22Rv1 (cell line): ENCODE measurements around the gene IL17RB.
A peak's percentile ranks its signal among the peaks of the same experiment; 100 is the strongest.

Source experiments
- H3K27ac ChIP-seq: fragments of 450-650 bp; 2 replicates; pipeline ENCODE4 v1.5.1; 2017
- CTCF ChIP-seq: fragments of 450-650 bp; IDR thresholded peaks from 2 replicates; pipeline ENCODE4 v1.5.1; 2017; ENCODE audit warnings: mild to moderate bottlenecking
- ZFX ChIP-seq: fragments of 450-650 bp; IDR thresholded peaks from 2 replicates; pipeline ENCODE4 v1.6.1; 2017; ENCODE audit warnings: antibody characterized with exemption, borderline replicate concordance

IL17RB gene

GRCh38 chr3:53863145-53863544, 16.8 kb downstream of the IL17RB start:
- TF ChIP-seq CTCF = no peak
- TF ChIP-seq ZFX = no peak
- H3K27ac ChIP-seq = no peak overlapping the region

- TF ChIP-seq ZFX = no peak
- TF ChIP-seq CTCF = no peak
- H3K27ac ChIP-seq = no peak overlapping the region
Observed at GRCh38 chr3:53865732-53866499, 19.5 kb downstream of the IL17RB start.

GRCh38 chr3:53880396-53881345, 34.3 kb downstream of the IL17RB start:
- TF ChIP-seq ZFX (no peak), CTCF (no peak)
- H3K27ac ChIP-seq = peak overlapping the region; percentile 71

- peak within 1 kb of the TSS; percentile 71 for H3K27ac ChIP-seq
- no peak for TF ChIP-seq ZFX
- TF ChIP-seq CTCF = 0 out of 2 replicates have a peak, but pooled peaks have one; percentile 11
Observed at GRCh38 chr3:53881691-53882593, 35.6 kb downstream of the IL17RB start, which contains the start of gene ACTR8. ACTR8 (minus strand) TSS chr3:53882152; CDS start chr3:53882101, 51 bp downstream.

- H3K27ac ChIP-seq = no peak overlapping the region
- TF ChIP-seq ZFX = no peak
- TF ChIP-seq CTCF = no peak
Observed at GRCh38 chr3:53883008-53883407, 36.6 kb downstream of the IL17RB start.

GRCh38 chr3:53884623-53885022, 38.3 kb downstream of the IL17RB start:
- no peak overlapping the region for H3K27ac ChIP-seq
- TF ChIP-seq CTCF = no peak
- TF ChIP-seq ZFX = no peak
